ENCODE results near the gene SCP2.

GRCh38 chr1:52877554-52877953, 49.5 kb upstream of the SCP2 start:
- TF ChIP-seq, protein P1, sequence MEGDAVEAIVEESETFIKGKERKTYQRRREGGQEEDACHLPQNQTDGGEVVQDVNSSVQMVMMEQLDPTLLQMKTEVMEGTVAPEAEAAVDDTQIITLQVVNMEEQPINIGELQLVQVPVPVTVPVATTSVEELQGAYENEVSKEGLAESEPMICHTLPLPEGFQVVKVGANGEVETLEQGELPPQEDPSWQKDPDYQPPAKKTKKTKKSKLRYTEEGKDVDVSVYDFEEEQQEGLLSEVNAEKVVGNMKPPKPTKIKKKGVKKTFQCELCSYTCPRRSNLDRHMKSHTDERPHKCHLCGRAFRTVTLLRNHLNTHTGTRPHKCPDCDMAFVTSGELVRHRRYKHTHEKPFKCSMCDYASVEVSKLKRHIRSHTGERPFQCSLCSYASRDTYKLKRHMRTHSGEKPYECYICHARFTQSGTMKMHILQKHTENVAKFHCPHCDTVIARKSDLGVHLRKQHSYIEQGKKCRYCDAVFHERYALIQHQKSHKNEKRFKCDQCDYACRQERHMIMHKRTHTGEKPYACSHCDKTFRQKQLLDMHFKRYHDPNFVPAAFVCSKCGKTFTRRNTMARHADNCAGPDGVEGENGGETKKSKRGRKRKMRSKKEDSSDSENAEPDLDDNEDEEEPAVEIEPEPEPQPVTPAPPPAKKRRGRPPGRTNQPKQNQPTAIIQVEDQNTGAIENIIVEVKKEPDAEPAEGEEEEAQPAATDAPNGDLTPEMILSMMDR (conservative IDR thresholded peaks at IDR 0.05; ENCODE audit: low read length) = no peak
- no peak for TF ChIP-seq EZH2phosphoT487 (IDR thresholded peaks at IDR 0.05; ENCODE audit: borderline replicate concordance)

Data from Loucy (cell line).